SK-MEL-5 (cell line): Measurements from ENCODE around the gene P2RY12. TPM values are rescaled to one million over a fixed set of nuclear protein-coding genes. Genes with fewer than 3 reads are reported as not detected.
"Not testable (repeated sequence)": the region's sequence is repeated elsewhere in the genome, so short reads cannot be mapped to it uniquely, and the experiment has no call there.

Experiments
- DNase-seq: peaks from one replicate; pipeline ENCODE4 v3.0.0-alpha.2; 2016; ENCODE audit warnings: low read depth, low spot score
- in situ Hi-C: cut with HindIII; loops from 2 replicates; pipeline ENCODE4 v1.10.0; 2016; ENCODE audit warnings: low sequenced_read_pairs, high pct_unique_total_duplicates, low pct_unique_long_range_greater_than_20kb
- total RNA-seq: library from RNA; depleted of rRNA; stranded (reverse); fragments of >200 nt; shearing (Covaris generic); gene quantifications from 2 replicates; pipeline ENCODE4 v1.2.3, GENCODE V29; 2014

Gene P2RY12
- total RNA-seq, 1 experiment from 2014 or later, result not detected

DNA sequence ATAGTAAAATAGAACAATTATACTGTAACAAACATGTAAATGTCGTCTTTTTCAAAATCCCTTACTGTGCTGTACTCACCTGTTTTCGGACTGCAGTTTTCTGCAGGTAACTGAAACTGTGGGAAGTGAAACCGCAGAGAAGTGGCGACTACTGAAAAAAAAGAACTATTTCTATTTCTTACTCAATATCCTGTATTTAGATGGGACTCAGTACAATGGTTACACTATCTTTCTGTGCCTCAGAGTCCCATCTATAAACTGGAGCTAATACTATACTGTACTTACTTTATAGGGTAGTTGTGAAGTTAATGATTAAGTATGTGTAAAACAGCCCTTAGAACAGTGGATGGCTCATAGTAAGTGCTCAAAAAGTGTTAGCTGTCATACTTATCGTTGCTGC, 14.3 kb upstream of the P2RY12 start:
- in situ Hi-C loops, result no loop called here
- no peak for DNase-seq

DNA sequence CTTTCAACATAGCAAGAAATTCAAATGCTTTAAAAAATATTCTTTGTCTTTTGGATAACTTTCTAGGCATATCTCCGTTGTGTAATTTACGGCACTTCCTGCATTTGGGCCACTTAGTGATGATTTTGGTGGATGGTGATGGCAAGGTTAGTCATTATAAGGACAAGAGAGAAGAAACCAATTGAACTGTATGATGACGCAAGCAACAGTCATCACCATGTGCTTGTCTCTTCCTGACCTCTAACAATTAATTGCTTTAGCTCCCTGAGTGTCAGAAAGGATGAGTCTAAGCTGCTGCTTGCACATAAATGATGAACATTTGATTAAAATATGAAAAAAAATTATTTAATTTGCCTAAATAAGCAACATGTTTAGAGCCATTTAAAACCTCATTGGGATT, 11.3 kb upstream of the P2RY12 start:
- no peak for DNase-seq
- in situ Hi-C loops, result no loop called here

DNA sequence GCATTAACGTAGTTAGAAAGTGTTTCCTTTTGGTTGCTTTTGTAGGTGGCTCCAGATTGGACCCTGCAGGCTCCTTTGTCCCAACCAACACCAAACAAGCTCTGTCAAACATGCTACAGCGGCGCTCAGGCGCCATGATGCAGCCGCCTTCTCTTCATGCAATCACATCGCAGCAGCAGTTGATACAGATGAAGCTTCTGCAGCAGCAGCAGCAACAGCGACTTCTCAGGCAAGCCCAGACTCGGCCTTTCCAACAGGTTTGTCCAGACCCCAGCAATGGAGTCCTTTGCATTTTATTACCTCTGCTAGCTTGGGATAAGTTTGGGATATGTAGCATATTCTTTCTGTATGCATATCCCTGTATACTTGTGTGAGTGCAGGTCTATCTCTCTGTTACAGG, 10.1 kb upstream of the P2RY12 start:
- in situ Hi-C loops, result no loop called here
- no peak for DNase-seq

DNA sequence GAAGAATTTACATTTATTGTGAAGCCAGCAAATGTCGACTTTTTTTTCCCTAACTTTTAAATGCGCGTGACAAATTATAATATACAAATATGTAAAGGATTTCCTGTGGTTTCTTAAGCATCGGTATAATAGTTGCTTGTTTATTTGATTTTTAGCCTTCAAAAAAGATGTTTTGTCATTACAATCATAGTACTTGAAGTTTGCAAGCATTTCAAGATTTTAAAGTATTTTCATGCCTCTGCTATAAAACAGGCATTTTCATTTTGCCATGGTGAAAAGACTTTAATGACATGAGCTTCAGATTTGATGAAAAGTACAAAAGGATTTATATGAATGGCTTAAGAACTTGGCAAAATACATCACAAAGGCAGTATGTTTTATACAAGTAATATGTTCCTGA, 9.4 kb upstream of the P2RY12 start:
- DNase-seq, result no peak
- in situ Hi-C loops, result no loop called here

DNA sequence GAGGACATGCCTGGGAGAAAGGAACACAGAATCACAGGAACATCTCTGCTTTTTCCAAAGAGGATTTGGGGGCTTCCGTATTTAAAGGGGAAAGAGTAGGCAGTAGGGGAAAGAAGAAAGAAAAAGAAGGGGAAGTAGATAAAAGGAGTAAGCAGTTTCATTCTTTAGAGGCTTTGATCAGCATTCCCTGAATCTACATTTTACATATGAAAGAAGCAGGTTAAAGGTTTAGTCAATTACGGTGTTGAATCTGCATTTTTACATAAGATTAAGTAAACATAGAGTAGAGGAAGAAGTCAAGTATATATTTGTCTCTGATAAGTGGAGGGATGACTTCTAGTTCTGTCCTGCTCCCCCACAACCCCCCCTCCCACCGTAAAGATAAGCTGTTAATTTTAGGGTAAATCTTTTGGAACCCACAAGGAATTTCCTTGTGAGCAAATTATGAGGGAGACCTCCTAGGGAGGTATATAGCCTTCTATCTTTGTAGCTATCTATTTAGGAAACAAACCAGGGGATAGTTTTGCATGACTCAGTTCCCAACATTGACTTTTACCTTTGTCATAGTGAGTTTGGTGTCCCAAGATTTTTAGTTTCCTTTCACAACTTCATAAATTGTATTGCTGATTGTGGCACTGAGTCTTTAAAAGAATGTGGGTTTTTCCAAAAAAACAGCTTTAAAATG, 8.7 kb upstream of the P2RY12 start:
- in situ Hi-C loops, result no loop called here
- no peak for DNase-seq

DNA sequence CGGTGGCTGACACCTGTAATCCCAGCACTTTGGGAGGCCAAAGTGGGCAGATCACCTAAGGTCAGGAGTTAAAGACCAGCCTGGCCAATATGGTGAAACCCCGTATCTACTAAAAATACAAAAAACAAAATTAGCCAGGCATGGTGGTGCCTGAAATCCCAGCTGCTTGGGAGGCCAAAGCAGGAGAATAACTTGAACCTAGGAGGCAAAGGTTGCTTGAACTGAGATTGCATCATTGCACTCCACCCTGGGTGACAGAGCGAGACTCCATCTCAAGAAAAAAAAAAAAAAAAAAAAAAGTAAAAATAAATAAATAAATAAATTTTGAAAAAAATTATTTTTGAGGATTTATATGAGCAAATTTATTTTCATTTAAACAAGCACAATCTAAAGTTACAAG, 7.6 kb upstream of the P2RY12 start:
- DNase-seq, in situ Hi-C loops: not testable (repeated sequence)

DNA sequence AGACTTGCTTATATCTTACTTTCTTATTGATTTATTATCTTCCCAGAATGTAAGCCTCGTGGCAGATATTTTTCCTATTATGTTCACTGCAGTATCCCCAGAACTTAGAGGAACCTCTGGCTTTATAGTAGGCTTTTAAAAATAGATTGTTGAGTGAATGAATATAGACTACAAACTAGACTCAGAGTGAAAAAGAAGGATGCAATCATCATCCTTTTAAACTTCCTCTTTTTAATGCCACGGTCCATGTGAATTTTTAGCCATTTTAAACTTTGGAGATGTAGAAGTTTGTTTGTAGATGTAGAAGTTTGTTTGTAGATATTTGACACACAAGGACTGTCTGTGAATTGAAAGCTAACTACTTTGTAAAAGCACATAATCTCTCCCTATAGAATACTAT, 7.2 kb upstream of the P2RY12 start:
- in situ Hi-C loops, result no loop called here
- DNase-seq, result no peak

DNA sequence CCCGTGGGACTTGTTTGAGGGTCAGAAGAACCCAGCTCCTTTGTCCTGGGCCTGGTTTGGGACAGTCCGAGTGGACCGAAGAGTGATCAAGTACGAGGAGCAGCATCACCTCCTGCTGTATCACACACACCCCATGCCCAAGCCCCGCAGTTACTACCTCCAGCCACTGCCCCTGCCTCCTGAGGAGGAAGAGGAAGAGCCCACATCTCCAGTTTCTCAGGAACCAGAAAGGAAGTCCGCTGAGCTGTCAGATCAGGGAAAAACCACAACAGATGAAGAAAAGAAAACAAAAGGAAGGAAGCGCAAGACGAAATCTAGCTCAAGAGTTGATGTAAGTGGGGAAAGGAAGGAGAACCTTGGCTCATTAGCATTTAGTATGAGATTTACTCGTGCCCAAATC, 3.3 kb upstream of the P2RY12 start:
- in situ Hi-C loops, result no loop called here
- no peak for DNase-seq

DNA sequence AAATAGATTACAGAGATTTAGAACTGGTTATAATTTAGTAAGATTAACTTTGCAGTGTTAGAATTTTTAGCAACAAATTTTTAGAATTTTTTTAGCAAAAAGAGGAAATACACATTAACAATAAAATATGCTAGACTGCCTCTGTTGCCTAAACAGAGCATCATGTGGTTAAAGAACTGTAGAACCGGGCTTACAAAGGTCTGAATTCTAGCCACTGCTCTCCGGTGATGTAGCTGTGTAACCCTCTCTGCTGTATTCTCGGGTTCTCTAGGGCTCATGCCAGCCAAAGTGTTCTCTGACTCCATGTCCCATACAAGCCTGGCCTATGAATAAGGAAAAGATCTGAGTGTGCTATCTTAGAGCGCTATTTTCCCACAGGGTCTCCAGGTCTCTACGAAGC, 2.9 kb upstream of the P2RY12 start:
- no peak for DNase-seq
- in situ Hi-C loops, result no loop called here

DNA sequence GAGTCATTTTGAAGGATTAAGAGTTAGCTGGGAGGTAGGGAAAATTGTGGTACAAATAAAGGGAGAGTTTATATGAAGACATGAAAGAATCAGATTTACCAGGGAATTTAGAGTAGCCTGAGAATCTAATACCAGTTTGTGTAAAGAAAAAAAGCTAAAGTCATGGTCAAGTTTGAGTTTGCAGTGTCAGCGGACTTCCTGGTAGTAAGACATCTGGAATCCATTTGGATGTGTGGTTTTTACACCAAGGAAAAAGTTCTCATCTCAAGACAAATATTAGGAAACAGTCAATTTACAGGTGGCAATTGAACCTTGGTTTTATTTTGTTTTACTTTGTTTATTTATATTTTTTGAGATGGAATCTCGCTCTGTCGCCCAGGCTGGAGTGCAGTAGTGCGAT, 1.5 kb upstream of the P2RY12 start:
- DNase-seq, result no peak
- in situ Hi-C loops, result no loop called here

DNA sequence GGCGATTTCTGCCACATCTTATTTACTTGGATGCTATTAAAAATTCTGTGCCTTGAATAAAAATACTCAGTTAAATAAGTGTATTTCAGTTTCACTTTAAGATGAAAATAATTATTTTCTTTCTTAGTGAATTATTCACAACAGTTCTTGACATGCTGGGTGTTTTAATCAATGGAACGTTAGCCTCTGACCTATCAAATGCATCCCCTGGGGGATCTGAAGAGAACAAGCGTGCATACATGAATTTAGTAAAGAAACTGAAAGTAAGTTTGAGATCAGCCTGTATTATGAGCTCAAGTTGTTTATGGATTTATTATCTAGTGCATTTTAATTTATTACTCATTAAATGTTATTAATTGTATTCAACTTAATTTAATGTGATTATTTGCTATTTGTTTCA, 597 bp downstream of the P2RY12 start:
- in situ Hi-C loops, result no loop called here
- DNase-seq, result peak; percentile 54

DNA sequence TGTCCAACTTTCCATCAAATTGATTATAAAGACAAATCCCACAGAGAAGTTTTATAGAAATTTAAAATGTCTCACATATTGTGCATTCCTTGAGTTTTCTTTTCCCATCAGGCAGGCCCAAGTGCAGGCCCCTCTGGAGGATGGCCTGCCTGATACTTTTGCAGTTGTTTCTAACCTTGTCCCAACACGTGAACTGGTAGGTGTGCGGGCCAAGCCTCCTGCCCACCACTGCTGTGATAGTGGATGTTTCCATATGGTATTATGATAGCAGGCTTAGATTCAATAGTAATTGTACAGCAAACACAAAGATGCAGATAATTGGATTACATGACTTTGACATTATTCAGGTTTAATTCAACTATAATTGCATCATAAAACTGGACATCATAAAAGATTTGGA, 1.4 kb downstream of the P2RY12 start:
- no peak for DNase-seq
- in situ Hi-C loops, result no loop called here

DNA sequence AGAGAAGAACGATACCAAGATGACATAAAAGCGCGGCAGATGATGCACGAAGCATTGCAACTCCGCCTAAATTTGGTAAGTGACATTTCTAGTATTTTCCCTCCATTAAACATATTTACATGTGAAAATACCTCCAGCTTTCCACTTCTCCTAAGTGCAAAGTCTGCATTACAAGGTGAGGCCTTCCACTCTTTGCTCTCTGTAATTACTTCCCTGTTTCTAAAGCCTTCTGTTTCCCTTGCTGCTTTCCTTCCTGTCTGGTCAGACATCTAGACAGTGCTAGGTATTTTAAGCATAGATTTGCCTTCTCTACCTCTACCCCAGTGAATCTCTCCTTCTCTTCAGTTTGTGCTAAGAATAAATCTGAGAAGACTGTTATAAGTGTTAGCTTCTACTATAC, 1.9 kb downstream of the P2RY12 start:
- DNase-seq, result no peak
- in situ Hi-C loops, result no loop called here

DNA sequence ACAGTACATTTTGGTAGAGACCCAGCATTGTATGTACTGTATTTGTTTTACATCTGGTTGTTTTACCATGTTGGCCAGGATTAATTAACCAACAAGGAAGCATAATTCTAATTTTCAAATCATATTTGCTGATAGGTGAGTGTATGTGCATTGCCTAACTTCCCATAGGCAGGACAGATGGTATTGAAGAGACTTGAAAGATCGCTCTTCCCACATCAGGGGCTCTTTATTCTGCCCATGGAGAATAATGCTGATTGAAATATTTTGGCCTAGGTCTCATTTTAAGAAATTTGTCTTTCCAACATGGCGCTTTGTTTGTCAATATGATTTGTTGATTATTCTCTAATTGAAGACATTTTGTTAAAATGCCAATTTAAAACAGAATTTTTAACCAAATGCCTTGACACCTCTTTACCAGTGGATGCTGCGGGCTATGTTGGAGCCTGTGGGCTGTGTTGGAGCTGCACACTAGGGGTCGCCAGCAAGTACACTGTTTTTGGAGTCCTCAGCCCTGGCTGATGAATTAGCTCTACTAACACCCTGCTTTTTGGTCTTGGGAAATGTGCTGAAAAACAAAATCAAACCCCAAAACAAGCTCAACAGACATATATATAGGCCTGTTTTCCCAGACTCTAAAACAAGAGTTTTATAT, 5.3 kb downstream of the P2RY12 start:
- DNase-seq, result peak; percentile 63
- in situ Hi-C loops, result no loop called here

DNA sequence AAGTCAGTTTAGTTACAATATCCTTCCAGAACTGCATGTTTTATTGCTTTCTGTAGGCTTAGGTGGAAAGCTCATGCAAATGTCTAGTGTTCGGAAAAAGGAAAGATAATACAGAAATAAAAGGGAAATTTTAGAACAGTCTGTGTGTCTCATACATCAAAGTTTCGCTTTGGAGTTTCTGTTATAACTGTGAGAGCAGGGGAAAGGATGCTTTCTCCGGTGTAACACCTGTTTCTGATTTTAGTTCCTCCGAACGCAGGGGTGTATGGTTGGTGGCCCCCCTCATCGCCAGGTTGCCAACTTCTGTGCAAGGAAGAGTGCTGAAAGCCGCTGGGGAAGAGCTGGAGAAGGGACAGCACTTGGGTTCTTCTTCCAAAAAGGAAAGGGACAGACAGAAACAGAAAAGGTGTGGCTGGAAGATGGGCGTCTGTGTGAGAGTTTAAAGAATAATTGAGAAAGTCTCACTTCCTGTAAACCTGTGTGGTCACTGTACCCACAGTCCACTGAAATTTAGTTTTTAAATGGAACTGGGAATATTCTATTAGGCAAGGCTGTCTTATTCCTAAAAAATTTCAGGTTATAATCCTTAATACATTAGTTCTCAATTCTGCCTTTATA, 6.7 kb downstream of the P2RY12 start:
- DNase-seq, result no peak
- in situ Hi-C loops, result no loop called here

DNA sequence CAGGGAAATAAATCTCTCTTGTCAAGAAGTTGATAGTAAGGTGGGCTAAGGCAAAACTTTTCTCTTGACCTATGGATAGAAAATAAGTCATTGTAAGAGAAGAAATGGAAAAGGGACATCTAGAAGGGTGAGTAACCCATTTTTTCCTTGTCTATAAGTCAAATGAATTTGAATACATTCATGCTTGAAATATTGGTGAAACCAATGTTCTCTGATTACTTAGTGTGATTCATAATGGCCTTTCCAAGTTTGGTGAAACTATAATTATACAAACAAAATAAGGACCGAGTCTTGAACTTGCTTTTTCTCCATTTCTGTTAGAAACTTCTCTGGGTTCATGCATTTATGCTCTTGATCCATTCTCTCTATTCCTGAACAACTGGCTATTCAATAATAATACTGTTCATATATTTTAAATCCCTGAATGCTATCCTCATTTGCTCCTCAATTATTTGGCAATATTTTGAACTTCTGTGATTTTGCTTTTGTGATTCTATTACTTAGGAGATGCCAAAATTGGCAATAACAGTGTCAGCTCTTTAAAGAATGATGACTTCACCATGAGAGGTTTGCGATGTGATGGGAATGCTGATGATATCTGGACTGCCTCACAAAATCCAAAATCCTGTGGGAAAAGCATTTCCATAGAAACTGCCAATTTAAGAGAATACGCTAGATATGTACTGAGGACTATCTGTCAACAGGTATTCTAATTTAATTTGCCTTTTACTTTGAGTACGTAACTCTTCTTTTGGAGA, 12.3 kb downstream of the P2RY12 start:
- in situ Hi-C loops, result no loop called here
- DNase-seq, result no peak

DNA sequence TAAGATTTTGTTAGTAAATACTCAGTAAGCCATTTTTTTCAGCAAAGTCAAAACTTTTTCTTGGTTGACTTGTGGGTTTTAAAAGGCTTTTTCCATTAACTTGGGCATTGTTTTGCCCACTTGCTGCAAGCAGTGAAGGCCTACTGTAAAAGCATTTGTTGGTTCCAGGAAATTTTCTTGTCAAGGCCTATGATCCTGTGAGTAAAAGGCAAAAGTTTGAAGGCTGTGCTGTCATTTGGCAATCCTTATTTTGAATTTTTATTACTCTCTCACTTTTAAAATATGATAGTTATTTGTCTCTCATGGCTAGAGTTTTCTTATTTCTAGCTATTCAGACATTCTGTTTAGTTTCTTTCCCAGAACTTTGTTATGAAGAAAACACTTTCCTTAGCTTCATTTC, 13.0 kb downstream of the P2RY12 start:
- in situ Hi-C loops, result no loop called here

DNA sequence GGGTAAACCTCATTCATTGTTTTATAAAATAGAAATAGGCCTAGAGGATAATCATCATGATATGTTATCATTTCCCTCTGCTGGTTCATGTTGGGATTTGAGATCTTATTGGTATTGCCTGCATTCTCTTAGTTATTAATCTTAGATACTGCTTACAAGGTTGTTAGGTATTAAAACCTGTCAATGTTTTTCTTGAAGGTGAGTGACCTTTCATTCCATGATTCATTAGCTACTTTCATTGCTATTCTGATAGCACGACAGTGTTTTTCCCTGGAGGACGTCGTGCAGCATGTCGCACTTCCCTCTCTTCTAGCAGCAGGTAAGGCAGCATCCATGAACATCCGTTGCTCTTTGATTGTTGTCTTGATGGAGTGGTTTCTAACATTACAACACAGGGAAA, 17.1 kb downstream of the P2RY12 start:
- in situ Hi-C loops, result no loop called here
- DNase-seq, result no peak

More for the DNA sequence above, 13.0 kb downstream of the P2RY12 start:
- no peak for DNase-seq
